ENCODE measurements around the gene FAM187B.

DNA sequence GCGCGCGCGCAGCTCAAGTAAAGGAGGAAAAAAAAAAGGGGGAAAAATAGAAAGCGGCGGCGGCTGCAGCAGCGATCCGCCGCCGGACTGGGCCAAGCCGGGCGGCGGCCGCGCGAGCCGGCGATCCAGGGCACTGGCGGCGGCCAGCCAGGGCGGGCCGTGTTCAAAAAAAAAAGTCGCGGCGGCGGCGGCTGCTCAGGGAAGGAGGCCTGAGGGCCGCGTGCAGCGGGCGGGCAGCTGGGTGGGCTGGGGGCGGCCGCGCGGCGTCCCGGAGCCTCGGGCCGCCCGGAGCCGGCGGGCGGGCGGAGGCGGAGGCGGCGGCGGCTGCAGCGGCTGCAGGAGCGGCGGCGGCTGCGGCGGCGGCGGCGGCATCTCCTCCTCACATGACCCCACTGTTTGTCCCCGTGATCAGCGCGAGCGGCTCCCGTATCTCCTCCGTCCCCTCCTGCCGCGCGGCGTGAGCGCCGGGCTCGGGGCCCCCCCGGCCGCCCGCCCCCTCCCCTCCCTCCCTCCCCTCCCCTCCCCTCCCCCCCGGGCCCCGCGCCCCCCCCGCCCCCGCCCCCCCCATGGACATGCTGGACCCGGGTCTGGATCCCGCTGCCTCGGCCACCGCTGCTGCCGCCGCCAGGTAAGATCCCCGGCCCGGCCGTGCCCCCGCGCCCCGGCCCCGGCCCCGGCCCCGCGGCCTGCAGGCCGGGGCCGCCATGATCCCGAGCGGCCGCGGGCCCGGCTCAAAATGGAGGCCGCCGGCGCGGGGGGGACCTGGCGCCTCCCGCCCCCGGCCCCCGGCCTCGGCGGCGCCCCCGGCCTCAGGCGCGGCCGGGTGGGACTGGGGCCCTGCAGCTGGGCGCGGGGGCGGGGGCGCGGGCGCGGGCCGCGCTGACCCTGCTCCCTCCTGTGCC is 40.2 kb upstream of the FAM187B start, which contains the start of gene USF2:
- TF ChIP-seq, protein P1, sequence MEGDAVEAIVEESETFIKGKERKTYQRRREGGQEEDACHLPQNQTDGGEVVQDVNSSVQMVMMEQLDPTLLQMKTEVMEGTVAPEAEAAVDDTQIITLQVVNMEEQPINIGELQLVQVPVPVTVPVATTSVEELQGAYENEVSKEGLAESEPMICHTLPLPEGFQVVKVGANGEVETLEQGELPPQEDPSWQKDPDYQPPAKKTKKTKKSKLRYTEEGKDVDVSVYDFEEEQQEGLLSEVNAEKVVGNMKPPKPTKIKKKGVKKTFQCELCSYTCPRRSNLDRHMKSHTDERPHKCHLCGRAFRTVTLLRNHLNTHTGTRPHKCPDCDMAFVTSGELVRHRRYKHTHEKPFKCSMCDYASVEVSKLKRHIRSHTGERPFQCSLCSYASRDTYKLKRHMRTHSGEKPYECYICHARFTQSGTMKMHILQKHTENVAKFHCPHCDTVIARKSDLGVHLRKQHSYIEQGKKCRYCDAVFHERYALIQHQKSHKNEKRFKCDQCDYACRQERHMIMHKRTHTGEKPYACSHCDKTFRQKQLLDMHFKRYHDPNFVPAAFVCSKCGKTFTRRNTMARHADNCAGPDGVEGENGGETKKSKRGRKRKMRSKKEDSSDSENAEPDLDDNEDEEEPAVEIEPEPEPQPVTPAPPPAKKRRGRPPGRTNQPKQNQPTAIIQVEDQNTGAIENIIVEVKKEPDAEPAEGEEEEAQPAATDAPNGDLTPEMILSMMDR (IDR thresholded peaks at IDR 0.05; ENCODE audit: low read depth, low read length): no peak
- TF ChIP-seq EZH2phosphoT487 (IDR thresholded peaks at IDR 0.05; ENCODE audit: low read depth): no peak

Data from OCI-LY3 (cell line).